NCI-H2081 treated with DMSO at 0.1 percent for 48 hours (cell line): ENCODE measurements around the gene AKR1A1.
"Not testable (repeated sequence)": the region's sequence is repeated elsewhere in the genome, so short reads cannot be mapped to it uniquely, and the experiment has no call there.

Experiments
- DNase-seq: peaks from one replicate; lab custom pipeline; 2025; lab: John Stamatoyannopoulos, UW

AKR1A1 gene

DNA sequence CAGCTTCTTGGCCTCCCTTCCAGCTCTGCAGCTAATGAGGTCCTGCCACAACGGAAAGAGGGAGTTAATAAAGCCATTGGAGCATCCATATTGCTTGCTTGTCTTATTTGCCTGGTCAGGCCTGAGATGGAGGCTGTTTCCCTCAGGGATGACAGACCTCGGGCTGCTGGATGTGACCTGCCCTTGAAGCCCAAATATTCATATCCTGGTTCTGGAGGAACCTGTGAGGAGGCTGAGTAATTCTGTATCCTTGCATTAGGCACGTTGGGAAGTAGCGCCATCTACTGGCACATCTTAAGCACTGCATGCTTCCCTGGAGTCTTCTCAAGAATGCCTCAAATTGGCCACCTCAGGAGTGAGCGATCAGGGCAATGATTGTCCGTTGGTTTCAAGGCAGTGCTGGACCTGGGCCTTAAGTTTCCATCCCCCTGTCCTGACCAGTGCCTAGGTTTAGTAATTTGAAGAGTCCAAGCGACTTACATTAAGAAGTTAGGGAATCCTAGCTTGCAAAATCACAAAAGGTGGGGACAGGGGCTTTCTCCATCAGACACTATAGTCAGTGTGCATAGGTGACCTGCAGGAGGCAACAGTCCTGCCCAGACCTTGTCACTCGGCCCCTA lies 19.4 kb downstream of the AKR1A1 start:
- DNase-seq: peak; percentile 54

DNA sequence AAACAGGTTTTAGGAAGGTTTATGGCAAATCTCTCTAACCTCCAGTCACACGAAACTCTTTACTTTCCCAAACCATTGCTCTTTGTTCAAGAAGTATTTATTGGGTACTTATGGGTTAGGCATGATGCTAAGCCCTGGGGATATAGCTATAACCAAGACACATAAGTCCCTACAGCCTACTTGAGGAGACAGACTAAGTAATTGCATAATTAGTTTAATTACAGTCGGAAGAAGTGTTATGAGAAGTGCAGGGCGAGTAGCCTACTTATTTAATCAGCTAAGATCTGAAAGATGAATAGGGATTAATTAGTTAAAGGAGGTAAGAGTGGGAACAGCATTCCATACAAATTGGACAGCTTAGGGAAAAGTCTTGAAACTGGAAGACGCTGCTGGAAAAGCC lies 20.0 kb downstream of the AKR1A1 start:
- DNase-seq: no peak

DNA sequence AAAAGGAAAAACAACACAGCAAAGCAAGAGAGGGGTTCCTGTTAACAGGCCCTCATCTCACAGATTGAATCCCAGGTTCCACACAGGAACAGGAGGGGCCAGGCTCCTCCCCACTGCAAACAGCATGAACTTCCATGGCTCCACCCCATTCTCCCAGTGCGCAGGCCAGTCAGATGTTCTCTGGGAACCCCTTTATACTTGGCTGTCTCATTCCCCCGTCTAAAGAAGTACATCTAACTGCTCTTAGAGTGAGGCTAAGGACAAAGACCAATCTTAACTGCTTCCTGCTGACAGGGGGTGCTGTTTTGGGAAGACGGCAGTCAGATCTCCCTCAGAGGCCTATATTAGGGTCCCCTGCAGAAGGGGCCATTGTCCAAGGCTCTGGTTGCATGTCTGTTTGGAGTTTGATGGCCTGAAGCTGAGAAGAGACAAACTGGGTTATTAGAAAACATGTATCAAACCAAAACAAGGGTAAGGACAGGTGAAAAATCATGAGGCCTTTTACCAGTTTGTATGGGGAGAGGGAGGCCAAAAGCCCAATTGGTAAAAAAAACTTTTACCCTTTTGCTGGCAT lies 22.7 kb downstream of the AKR1A1 start:
- no peak for DNase-seq

DNA sequence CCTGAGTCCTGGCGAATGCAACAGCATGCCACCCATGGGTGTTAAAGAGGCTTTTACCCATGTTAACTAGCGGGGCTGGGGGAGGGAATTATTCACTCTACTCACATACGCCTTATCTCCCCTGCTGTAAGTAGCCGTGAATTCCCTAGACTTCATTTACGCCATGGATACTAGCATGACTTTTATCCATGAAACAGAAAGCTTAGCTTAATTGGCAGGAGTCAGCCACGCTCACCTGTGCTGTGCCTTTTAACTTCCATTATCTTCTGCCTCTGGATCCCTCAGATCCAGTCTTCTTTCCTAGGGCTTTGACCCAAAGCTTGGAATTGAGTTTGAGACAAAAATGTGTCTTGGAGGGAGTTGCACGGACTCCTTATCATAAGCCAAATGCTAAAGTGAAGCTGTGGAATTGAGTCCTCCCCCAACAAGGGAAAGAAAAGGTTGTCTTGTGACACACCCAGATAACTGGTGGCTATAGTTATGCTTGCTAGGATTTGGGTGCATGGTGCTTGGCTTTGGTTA lies 23.5 kb downstream of the AKR1A1 start:
- DNase-seq: no peak

DNA sequence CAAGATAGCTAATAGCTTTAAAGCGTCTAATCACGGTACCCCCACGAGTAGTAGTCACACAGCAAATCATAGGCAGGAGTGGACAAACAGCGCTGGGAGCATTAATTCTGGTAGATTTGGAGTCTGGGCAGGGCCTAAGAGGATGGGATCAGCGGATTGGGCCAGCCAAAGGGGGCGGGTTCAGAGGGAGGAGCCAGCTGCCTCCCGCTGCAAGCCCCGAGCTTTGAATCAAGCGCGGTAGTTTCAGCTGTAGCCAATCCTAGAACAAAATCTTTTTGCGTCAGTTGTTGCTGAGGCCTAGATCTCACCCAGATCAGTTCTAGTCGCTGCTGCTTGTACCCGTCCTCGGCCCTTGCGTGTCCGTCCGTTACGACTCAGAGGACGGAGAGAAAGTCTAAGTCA lies 32.6 kb downstream of the AKR1A1 start:
- peak; percentile 99 for DNase-seq

DNA sequence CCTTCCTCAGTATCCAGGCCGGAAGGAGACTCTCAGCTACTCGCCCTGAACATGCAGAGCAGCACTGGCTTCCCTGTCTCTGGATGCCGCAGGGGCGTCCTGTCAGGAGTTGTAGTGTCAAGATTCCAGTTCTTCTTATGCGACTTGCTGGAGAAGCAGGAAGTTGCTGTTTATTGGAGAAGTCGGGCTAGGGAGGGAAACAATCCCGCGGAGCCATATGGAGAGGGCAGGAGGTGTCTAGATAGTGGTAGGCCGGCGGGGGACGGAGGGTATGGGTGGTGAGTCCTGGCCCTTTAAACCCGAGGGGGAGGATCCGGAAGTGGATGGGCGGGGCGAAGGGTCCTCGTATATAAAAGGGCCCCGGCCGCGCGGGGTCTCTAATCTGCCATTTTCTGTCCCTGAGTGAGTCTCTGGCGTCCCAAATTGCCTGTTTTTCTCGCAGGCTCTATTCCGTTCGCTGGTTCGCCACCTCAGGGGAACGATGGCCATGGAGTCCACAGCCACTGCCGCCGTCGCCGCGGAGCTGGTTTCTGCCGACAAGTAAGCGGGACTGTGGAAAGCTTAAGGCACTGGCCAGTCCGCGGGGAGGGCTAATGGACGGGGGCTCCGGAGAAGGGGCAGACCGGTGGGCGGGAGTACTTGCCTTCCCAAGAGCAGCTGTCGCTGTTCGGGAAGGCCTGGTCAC lies 33.2 kb downstream of the AKR1A1 start, which contains the start of gene NASP:
TSS of gene NASP (plus strand) at position 376 of the 685 bp plus-strand sequence. CDS start at position 482, 106 bp downstream.
- peak; percentile 69 for DNase-seq

DNA sequence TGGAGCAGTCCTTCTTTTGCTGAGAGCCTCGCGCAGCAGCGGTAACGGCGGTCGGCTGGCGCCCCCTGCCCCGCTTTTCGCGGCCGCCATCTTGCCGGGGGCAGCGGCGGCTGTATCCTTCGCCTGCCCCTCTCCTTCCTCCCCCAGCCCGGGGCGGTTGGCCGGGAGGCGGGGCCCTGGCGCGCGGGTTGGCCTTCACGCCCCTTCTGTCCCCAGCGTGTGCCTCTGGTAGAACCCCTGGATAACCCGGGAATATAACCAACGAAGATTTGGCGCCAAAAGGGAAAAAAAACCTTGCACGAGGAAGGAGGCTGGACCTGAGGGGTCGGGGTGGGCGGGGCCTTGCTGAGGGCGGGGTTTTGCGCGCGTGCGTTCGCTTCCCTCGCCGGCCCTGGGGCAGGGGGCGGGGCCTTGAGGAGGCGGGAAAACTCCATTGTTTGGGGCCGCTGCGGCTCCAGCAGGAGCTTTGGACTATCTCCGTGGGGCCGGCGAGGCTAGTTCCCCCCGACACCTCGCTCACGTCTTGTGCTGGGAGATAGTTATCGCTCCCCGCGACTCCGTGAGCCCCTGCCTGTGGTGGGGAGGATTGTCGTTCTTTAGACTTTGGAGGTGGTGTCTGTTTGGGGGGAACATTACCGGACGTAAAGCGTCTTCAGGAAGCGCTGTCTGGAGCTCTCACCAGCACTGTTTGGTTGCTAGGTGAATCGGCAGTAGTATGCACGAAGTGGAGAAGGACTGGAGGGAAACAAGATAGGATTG lies 33.9 kb downstream of the AKR1A1 start:
- peak; percentile 91 for DNase-seq

DNA sequence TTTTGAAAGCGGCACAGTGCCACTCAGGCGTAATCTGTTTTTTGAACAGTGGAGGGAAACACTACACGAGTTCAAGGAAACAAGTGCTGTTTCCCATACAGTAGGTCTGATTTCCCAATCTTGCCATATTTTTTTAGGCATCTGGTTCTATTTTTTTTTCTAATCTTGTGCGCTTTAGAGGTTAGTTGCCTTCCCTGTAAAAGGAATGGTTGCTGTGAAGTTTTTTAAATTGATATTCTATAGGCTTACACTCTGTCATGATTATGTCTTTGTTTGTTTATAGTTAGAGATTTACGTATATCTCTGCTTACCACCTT lies 34.4 kb downstream of the AKR1A1 start:
- no peak for DNase-seq

DNA sequence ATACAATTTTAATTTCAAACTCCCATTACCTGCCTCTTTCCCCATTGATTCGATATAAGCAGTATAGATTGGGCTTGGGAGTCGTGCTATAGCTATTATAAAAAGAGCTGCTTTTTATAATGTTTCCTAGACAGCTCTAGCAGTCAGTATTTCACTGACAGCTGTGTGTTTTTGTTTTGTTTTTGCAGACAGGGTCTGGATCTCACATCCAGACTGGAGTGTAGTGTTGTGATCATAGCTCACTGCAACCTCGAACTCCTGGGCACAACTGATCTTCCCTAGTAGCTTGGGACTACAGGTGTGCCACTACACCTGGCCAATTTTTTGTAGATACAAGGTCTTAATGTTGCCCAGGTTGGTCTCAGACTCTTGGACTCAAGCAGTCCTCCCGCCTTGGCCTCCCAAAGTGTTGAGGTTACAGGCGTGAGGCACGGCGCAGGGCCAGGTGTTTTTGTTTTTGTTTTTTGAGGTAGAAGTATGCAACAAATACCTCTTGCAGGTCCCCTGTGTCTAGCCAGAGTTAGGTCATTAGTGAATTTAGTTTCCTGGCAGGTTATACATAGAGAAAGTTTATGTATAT lies 35.0 kb downstream of the AKR1A1 start:
- no peak for DNase-seq

DNA sequence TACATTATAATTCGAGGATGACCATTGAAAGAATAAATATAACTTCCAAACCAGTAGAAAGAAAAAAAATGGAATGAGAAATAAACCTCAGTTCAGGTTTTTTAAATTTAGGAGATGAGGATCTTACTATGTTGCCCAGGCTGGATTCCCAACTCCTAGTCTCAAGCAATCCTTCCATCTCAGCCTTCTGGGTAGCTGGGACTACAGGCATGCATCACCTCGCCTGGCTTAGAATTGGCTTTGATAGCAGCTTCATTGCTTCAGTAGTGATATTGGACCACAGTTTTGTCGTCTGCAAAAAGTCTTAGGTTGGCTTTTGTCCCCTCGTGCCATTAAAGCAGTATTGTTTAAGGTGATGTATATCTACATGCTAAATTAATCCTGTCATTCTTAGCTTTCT lies 36.1 kb downstream of the AKR1A1 start:
- no peak for DNase-seq

DNA sequence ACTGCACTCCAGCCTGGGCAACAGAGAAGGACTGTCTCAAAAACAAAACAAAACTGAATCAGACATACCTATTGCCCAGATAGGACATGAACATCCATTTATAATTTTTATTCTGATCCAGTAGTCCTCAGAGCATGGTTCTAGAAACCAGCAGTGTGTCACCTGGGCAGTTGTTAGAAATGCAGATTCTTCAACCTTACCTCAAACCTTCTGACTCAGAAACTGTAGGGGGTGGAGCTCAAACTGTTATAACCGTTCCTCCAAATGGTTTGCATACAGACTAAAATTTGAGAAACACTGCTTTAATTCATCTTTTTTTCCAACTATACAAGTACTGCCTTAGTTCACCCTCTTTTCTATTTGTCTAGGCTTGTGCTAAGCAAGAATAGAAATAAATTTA lies 39.2 kb downstream of the AKR1A1 start:
- no peak for DNase-seq

DNA sequence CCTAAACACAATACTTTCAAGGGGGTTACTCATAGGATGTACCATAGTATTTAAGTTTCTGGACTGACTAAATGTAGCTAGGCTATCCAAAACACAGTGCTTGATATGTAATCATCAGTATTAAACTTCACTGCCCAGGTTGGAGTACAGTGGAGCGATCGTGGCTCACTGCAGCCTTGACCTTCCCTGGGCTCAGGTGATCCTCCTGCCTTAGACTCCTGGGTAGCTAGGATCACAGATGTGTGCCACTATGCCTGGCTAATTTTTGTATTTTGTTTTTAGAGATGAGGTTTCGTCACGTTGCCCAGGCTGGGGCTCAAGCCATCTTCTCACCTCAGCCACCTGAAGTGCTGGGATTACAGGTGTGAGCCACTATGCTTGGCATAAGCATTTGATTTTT lies 43.8 kb downstream of the AKR1A1 start:
- DNase-seq: no peak

DNA sequence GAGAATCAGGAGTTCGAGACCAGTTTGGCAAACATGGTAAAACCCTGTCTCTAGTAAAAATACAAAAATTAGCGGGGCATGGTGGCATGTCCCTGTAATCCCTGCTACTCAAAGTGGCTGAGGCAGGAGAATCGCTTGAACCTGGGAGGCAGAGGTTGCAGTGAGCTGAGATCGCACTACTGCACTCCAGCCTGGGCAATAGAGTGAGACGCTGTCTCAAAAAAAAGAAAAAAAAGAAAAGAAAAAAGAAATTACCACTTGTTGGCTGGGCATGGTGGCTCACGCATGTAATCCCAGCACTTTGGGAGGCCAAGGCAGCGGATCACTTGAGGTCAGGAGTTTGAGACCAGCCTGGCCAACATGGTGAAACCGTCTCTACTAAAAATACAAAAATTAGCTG lies 46.1 kb downstream of the AKR1A1 start:
- not testable (repeated sequence) for DNase-seq

DNA sequence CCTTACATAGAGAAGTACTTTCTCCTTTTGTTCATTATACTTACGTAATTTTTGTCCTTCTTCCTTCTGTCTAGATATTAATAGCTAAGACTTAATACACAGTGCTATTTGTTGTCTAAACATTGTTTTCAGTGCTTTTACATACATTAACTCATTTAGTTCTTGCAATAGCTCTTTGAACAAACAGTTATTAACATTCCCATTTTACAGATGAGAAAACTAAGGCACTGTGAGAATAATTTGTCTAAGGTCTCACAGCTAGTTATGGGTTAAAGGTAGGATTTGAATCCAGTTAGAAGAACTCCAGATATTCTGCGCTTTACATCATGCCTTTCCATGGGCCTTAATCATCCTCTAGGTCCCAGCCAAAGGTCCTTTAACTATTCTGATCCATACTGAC lies 53.6 kb downstream of the AKR1A1 start:
- DNase-seq: no peak

DNA sequence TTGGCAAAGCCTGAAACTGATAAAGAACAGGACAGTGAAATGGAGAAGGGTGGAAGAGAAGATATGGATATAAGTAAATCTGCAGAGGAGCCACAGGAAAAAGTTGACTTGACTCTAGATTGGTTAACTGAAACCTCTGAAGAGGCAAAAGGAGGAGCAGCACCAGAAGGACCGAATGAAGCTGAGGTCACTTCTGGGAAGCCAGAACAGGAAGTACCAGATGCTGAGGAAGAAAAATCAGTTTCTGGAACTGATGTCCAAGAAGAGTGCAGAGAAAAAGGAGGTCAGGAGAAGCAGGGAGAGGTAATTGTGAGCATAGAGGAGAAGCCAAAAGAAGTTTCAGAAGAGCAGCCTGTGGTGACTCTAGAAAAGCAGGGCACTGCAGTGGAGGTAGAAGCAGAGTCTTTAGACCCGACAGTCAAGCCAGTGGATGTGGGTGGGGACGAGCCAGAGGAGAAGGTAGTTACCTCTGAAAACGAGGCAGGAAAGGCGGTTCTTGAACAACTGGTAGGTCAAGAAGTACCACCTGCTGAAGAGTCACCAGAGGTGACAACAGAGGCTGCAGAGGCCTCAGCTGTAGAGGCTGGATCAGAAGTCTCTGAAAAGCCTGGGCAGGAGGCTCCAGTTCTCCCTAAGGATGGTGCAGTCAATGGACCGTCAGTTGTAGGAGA lies 56.9 kb downstream of the AKR1A1 start:
- no peak for DNase-seq

DNA sequence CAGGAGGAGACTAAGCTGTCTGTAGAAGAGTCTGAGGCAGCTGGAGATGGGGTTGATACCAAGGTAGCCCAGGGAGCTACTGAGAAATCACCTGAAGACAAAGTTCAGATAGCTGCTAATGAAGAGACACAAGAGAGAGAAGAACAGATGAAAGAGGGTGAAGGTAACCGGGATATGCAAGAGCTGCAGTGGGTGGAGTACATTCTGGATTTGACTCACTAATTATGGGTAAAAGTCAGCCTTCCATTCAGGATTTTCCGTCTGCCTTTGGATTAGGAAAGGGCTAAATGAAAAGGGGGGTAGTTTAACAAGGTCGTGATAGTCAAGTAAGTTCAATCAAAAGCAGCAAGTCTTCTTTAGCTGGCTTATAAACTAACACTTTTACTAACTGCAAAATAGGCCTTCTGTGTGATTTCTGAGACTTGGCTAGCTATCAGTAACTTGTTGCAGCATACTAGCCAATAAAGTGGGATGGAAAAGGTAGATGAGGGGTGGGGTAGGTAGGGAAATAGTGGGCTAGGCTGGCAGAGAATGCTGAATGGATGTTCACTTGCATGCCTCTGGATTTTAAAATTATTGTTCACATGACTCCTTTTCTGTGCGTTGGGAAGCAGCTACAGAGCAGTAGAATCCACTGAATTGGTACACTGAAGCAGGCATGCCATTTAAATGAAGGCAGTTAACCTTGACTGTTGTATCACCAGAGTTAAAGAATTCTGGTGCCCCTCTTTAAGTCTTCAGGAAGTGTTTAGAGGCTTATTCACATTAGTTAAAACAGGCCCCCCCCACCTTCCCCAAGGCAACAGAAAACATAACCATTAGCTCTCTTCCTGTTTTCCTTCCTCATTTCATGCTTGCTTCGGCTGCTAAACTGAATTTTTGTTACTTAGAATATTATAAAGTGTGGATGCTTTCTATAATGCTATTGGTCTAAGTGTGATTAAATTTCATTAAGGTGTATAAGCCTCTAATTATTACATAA lies 57.8 kb downstream of the AKR1A1 start:
- no peak for DNase-seq

DNA sequence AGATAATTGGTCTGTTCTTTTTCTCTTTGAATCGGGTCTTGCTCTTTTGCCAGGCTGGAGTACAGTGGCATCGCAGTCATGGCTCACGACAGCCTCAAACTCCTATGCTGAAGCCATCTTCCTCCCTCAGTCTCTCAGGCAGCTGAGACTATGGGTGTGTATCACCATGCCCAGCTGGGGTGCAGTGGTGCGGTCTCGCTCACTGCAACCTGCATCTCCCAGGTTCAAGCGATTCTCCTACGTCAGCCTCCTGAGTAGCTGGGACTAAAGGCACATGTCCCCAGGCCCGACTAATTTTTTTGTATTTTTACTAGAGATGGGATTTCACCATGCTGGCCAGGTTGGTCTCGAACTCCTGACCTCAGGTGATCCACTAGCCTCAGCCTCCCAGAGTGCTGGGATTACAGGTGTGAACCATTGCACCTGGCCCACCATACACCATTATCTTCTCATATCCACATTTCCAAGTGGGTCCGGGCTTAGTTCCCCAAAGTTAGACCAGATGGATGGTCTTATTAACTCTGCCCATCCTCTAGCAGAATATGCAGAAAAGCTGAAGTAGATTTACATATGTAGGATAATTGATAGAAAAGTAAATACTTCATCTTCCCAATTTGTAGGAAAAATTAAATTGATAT lies 60.1 kb downstream of the AKR1A1 start:
- DNase-seq: no peak

DNA sequence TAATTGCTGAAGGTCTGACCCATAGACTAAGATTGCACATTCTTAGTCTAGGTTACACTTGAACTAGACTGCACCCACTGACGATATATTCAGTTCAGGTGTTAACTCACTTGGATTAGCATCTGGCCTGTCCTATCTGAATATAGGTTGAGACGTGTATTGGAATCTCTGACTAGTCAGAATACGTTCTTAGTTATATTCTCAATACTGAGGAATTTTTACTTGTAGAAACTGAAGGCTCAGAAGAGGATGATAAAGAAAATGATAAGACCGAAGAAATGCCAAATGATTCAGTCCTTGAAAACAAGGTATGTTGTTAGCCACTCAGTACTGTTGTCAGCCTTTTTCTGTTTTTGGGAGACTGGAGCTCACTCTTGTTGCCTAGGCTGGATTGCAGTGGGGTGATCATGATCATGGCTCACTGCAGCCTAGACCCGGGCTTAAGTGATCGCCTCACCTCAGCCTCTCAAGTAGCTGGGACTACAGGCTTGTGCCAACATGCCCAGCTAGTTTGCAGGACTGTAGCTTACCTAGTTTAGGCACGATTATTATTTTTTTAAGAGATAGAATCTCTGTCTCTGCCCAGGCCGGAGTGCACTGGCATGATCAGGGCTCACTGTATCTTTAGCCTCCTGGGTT lies 62.4 kb downstream of the AKR1A1 start:
- DNase-seq: no peak

DNA sequence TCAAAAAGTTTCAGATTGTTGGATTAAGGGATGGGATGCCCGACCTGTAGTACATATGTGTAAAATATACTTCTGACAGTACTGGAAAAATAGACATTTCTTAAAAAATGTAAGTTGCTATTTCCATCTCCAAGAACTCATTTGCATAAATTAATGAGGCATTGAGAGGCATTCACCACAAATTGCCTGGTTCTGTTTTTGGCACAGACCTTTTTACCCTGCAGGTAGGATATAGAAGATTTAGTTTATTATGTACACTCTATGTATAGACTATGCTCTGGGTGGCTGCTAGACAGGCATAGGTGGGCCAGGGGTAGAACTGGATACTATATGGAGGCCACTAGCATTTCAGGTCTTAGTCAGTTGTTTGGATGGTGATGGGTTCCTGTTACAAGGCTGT lies 65.3 kb downstream of the AKR1A1 start:
- no peak for DNase-seq

DNA sequence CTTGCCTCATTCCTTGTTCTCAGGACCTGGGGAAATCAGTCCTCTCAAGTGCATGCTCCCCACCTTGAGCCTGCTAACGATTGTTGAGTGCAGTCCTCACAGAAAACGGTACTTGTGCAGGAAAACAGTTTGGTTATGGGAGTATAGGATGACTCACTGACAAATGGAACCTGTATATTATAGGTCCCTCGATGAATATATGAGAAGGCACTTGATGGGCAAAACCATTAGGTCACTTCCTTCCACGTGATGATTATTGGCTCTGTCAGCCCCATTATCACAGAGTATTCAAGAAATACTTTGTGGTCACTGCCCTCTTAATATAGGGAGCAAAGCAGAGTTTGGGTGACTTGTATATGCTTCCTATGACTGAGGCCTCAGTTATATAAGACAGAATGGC lies 67.0 kb downstream of the AKR1A1 start:
- no peak for DNase-seq
